ENCODE results near the gene BARX2.

Gene BARX2

DNA sequence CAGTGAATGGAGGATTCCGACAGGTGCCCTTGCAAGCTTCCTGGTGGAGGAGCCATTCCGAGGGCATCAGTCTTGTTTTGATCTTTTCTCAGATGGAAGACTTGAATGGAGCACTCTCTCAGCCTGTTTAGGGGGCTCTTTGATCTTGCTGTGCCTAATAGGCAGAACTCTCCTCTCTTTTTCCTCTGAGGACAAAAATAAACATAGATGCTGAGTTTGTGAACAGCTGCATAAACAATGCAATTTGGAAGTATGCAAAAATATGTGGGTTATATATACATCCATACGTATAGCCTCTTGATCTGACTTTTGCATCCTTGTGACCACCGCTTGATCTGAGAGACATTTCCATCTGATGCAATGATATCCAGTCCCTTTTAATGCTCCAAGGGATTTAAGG, 29.1 kb downstream of the BARX2 start:
- no peak for DNase-seq

DNA sequence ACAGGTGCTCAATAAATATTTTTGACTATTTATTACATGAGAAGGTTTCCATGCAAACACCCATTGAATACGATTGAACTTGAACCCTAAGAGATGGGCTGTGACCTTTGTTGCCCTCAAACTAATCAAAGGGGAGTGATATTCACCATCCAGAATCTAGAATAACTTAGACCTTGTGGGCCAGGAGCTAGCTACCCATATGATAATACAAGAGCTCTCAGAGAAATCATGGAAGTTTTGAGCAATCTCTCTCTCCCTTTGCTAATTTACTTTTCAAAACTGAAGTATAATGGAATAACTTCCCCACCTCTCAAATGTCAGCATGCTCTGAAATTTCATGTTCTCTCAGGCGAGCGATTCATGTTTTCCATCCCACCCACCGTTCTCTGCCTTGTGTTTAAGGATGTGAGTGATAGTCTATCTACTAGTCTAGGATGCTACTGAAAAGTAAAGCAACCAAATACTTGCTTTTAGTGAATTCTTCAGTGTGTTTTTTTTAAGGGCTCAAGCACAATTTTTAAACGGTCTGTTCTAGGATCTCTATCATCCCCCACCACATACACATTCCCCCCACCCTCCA, 33.3 kb downstream of the BARX2 start:
- no peak for DNase-seq

DNA sequence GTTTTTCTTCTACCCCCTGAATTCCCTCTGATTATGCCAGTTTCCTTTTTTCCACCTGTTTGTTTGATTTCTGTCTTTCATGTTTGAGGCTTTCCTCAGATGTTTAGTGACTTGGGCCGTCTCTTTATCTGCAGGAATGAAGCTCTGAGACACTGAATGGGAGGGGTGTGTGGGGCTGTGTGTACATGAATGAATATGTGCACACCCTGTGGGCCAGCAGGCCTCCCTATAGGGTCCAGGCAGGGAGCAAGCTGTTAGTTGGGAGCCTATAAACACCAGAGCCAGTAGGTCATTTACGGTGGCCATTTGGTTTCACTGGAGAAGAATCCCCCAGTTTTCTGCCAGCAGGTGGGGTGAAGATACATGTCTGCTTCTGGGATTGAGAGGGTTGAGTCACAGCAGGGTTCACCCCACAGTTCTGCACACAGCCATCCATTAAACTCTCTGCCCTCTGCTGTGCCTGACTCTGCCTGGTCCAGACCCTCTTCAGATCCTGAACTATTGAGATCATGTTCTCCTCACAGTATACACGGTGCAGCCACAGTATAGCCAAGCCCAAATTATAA, 34.8 kb downstream of the BARX2 start:
- DNase-seq: no peak

DNA sequence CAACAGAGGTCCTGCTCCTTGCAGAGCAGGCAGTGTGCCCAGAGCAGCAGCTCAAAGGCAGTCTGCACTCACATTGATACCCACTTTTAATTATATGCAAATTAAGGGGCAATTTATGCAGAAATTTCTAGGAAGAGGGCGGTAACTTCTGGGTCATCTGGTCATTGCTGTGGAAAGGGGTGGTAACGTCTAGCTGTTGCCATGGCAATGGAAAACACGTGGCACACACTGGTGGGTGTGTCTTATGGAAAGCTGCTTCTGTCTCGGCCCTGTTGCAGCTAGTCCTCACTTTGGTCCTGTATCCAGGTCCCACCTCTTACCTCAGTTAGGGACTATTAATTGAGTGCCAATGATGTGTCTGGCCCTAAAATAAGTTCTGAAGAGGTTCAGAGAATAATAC, 36.8 kb downstream of the BARX2 start:
- no peak for DNase-seq

DNA sequence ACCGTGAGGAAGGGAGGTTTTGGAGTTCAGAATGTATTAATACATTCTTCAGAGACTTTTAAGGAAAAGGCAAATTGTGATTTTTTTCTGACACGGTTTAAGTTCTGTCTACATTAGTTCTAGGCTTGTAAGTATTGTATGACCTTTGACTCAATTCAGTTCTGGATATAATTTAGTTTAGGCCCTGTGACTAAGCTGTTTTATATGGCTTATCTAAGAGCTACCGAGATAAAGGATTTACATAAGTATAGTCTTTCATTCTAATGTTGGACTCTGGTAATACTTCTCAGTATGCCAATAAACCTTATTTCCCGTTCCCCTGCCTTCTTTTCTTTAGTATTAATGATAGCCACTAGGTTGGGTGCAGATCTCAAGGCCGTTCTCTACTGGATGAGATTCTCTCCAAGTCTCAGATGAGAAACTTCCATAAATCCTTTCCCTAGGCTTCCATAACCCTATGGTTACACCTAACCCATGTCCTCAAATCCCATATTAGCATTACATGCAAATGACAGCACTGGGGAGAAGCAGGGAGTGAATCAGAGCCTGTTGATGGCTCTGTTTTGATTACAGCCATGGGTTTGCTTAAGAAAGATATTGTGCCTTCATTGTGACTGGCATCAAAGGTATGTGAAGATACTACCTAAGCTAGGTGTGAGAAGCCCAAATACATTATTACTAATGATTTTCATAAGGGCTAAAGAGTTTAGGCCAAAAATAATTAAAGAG, 38.7 kb downstream of the BARX2 start:
- DNase-seq: no peak

DNA sequence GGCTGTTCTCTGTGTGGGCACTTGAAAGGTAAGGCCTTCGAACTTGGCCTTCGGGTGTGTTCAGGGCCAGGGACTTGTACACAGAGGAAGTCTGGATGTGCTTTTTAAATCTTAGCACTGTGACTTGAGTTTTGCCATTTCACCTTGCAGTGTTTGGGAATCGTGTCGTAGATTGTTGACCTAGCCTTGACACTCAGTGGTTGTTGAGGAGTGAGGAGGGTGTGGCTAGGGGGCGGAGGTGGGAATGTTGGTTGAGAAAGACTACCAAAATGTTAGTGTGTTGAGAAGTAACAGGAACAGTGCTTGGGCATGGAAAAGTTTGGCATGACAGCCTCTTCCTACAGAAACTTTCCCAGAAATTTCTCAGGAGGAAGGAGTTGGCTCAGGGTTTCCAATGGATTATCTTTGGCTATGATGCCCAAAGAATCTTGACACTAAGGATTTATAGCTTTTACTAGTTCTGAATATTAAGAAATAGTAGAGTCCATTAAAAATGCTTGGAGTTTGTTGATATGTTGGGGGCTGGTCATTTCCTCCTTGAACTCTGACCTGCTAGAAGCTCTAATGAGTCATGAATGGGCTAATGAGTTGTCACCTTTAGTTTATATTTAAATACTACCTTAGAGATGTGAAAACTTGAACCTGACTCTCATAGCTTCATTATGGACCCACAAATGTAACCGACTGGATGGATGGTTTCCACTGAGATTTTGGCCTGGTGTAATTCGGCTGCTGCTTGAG, 40.6 kb downstream of the BARX2 start:
- no peak for DNase-seq

DNA sequence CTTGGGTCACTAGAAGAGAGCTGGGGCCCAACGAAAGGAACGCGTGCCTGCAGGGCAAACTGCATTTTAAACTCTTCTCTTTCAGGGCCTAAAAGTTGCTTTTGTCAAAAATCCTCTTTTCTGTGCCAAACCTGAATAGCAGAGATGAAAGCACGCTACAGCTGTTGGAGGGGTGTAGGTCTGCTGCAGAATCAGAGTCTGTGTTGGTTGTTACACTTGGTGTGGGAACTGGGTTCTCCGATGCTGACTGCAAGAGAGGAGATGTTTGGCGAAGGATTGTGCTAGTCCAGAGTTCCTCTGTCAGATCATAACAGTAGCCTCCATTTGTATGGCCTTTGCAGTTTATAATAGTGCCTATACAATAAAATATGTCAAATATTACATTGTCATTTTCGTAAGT, 41.8 kb downstream of the BARX2 start:
- no peak for DNase-seq

DNA sequence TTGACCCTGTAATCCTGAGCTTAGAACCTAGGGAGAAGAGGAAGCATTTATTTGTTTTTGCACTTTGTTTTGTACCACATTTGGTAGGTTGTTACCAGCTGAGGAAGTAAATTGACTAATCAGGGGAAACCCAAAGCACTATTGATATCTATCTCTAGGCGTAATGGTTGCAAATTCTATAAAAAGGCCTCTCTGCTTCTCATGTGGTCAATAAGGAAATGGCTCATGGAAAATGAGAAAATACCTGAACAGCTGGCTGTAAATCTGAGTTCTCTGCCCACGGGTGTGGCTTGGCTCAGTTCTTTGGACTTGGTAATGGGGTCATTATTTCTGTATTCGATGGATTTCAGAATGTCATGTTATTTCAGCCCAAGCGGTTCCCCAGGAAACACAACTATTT, 42.4 kb downstream of the BARX2 start:
- no peak for DNase-seq

DNA sequence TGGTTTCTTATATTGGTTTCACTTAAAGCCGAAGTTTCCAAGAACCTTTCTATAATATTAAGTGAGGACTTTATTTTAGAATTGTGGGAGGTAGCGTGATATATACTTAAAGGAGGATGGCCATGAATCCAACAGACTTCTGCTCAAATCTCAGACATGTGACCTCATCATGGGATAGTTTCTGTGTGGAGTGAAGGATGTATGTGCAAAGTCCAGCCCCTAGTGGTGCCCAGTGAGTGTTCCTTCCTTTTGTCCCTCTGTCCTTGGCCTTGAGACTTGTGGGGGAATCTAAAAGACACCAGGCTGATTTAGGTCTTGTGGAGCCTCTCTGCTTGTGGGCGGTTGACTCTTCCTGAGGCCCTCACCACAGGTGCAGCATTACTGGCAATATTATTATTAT, 43.7 kb downstream of the BARX2 start:
- no peak for DNase-seq

DNA sequence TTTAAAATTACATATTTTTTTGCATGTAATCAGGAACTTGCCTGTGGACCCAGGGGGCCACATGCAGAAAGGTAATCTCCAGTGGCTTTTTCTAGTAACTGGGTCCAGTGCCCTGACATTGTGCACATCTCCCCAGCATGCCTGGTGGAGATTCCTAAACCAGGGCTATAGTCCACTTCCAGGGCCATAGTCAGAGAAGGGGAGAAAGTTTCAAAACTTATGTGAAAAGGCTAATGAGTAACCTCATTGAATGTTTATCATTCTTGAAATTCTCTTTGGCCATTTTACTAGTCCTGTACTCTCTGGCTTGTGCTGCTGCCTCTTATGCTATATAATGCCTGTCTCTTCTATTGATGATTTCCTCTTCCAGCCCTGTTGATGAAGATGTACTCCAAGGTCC, 47.8 kb downstream of the BARX2 start:
- DNase-seq: no peak

DNA sequence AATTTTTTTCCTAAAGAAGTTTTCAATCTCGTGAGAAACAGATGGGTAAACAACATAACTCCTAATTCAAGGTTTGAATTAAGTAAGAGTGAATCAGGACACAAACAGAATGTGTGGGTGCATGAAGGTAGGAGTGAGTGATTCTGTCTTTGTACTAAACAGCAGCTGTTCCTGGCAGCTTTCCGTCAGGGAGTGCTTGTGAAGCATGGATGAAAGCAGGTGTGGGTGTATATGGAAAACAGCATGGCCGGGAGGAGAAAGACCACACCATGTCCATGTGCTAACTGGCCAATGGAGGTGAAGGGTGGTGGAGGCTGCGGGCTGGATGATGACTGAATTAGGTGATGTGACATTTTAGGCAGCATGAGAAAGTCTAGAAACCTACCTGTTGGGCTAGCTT, 49.6 kb downstream of the BARX2 start:
- no peak for DNase-seq

DNA sequence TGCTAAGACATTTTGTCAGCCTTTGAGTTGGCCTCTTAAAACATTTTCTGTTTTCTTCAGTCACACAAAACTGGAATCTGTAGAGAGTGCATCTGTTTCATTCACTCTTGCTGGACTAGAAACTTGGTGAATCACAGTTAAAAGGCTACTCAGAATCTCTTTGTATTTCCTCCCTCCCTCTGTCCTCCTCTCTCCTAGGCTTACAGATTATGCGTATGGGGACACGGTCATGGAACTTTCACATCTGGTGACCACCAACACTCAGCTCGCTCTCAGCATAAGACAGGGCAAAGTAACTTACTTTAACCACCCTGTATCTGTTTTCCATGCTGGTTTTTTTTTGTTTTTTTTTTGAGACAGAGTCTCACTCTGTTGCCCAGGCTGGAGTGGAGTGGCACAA, 50.4 kb downstream of the BARX2 start:
- no peak for DNase-seq

DNA sequence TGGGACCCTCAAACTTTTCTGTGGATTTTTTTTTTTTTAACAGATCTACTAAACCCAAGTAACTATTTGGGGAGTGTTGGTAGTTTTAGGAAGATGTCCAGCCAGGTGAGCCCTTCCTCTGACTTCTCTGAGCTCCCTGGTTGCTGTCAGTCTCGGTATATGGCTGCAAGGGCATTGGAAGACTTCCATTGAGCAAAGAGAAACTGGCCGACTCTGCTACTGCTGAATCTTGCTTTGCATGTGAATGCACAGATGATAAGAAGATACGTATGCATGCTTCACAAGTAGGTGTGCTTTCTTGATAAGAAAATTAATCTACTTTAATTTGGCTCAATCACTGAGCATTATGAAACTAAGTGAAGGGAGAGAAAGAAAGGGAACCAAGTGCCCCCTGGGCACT, 51.1 kb downstream of the BARX2 start:
- DNase-seq: no peak

DNA sequence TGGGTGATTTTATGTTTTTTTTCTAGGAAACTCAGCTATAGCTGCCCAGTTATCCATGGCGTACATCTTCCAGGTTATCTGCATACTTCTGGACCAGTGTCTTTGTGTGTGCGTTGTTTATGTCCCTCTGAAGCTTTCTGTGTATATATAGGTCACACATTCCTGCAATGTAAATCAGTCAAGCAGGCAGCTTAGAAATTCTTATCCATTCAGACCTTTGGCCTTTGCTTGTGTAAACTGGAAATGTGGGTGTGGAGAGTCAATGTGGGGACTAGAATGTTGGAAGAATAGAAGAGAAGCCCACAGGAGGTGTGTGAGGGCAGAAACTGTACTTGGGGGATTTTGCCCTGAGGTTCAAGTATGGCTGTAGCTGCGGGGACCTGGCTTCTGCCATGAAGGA, 51.7 kb downstream of the BARX2 start:
- no peak for DNase-seq

DNA sequence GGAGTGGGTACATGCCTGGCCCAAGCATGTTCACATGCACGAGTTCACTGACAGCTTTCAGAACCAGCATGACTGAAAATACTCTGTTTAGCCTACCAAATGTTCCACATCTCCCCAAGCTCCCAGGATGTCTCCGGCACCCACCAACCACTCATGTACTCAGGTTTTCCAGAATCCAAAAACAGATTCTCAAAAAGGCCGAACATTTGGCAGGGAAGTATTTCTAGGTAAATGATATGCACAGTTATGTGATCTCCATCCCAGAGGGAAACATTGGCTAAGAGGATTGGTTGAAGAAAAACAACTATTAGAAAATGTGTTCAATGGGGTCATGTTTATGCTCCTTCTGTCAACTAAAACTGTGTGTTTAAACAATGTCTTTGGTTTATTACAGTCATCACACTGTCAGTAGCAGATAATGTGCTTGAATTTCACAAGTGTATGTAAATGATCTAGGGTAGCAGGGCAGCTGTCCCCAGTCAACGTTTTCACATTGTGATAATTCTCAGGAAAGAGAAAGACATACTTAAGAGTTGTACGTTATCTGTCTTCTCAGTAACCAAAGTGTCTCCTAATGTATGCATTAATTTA, 52.3 kb downstream of the BARX2 start:
- DNase-seq: no peak

DNA sequence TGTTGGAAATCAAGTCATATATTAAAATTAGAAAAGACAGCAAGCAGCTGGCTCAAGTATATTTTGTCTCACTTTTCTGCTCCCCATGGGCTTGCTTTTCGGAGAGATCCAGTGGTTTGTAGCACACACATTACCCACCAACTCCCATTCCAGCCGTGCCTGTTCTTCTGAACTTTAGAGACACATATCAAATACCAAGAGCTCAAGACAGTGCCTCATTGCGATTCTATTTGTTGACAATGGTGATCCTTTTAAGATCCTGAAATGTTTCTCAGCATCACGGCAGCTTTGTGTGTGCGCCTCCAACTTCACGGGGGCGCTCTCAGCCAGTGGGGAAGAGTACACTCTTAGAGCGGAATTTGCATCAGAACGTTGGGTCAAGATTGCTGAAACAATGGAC, 52.9 kb downstream of the BARX2 start:
- DNase-seq: no peak

DNA sequence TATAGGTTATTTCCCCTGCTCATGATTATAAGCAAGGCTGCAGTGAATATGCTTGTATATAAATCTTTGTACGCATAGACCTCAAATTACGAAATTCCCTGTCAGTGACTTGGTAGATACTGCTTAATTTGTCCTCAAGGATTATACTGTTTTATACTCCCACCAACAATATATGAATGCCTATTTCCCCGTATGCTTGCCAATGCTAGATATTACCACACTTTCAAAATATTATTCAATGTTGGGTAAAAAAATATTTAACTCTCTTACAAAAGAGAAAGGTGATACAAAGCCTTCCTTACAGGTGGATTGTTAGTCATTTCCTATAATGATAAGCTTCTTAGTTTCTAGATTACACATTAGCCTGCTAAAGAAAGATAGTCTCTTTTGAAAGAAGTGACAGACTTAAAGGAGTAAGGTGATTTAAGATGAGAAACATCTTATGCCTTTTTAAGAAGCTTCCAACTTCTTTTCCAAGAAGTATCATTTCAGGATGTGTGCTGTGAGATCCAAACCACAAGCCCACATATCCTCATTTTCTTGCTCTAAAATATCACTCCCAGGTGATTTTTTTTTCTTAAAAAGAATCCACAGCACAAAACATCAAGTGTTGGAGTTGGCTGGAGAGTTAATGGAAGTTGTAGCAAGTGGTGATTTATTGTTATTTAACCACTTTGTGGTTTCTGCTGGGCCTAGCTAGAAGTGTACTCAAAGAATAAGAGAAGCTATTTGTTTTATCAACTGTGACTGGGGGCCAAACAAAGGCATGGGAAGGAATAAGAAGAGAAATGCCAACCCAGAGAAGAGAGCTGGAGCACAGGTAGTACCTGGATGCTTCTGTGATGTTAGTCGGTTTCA, 59.2 kb downstream of the BARX2 start:
- no peak for DNase-seq

DNA sequence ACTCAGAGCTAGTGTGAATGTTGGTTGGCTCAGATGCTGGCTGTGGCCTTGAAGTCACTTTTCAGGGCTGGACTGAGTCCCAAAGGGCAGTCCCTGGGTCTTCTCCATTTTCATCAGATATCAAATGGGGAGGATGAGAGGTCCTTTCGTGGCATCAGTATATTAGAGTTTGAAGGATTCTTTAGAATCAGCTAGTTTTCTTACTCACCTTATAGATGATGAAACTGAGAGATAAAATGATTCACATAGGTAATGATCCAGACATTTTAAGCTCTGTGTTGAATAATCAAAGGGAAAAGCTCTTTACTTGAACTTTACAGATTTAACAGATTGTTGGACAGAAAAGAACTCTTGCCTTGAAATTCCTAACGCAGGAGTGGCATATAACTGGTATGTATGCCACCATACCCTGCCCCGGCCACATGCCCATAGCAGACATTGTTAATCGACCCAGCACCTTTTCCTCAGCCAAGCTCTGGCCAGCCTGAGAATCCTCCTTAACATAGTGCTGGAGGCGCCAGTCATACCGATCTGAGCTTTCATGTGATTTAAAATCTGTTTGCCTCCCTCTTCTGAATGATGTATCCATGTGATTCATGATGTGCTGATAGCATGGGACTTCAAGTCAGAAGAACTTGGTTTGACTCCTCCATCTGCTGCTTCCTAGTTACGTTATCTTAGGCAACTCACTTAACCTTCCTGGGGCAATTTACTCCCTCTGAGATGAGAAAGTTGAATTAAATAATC, 60.0 kb downstream of the BARX2 start:
- no peak for DNase-seq

DNA sequence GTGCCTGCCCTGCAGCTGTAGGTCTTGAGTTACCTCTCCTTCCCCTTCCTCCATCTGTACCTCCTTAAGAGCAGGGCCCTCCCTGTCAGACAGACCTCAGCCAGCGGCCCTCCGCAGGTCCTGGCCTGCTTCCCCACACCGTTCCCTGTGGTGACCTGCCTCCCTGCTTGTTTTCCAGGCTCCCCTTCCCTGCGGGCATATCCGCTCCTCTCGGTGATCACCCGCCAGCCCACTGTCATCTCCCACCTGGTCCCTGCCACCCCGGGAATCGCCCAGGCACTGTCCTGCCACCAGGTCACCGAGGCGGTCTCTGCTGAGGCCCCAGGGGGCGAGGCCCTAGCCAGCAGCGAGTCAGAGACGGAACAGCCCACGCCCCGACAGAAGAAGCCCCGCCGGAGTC, 60.9 kb downstream of the BARX2 start:
- no peak for DNase-seq

DNA sequence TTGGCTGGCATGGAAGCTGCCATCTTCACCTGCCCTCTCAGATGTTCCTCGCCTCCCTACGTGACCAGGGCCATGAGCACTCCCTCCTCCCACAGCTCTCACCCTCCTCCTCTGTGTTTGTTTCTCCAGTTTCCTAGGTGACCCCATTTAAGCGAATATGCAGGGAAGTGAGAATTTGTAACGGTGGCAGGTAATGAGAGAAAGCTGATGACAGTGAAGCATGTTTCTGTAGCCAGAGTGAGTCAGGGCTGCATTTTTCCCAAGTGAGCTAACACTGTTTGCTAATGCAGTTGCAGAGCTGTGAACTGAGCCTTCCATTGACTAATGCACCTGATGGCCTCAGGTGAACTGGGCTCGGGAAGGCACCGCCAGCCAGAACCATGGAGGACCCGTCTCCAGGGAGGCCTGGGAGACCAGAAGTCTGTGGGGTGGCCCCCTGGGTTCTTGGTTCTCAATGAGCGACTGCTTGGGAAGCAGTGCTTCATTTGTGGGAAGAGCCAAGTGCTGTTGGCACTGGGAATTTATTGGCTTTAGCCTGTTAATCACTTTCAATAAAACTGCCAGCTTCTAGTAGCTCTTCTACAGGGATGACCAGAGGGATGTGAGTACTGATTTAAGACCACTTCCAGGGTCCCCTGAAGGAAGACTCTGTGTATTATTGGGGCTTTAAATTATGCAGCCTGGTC, 64.5 kb downstream of the BARX2 start:
- no peak for DNase-seq

DNA sequence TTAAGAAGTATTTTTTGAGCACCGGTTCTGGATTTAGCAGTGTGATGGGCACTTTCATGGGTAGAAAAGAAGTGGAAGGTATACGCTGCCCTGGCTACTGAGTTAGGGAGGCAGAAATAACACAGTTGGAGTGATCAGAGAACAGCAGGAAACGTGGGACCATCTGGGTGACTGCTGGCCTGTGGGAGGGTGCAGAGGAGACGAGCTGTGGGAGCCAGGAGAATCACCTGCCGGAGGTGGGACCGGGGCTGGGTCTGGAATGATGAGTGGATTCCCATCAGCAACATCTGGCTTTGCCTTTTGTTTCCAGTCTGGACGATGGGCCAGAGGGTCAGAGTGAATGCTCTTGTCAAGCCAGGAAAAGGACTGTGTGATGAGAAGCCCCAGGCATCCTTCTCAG, 66.5 kb downstream of the BARX2 start:
- DNase-seq: no peak

All from activated T-cell treated with anti-CD3 and anti-CD28 coated beads, Interleukin-2, amount 50 U/mL, for 48 hours (primary cell).